ENCODE data around the gene NLE1.

DNA sequence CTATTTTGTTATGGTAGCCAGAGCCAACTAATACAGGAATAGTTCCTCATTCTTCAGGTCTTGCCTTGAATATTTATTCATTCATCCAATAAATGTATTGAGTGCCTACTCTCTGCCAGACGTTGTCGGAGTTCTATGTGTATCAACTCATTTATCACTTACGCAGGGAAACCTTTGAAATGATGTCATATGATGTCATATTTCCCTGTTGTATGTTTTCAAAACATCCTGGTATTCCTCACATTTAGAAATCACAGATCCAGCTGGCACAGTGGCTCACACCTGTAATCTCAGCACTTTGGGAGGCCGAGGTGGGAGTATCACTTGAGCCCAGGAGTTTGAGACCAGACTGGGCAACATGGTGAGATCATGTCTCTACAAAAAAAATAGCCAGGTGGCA is 2.7 kb upstream of the NLE1 start:
- TF ChIP-seq, protein P1, sequence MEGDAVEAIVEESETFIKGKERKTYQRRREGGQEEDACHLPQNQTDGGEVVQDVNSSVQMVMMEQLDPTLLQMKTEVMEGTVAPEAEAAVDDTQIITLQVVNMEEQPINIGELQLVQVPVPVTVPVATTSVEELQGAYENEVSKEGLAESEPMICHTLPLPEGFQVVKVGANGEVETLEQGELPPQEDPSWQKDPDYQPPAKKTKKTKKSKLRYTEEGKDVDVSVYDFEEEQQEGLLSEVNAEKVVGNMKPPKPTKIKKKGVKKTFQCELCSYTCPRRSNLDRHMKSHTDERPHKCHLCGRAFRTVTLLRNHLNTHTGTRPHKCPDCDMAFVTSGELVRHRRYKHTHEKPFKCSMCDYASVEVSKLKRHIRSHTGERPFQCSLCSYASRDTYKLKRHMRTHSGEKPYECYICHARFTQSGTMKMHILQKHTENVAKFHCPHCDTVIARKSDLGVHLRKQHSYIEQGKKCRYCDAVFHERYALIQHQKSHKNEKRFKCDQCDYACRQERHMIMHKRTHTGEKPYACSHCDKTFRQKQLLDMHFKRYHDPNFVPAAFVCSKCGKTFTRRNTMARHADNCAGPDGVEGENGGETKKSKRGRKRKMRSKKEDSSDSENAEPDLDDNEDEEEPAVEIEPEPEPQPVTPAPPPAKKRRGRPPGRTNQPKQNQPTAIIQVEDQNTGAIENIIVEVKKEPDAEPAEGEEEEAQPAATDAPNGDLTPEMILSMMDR (IDR thresholded peaks at IDR 0.05 in 4 of 5, conservative IDR thresholded peaks at IDR 0.05 in 1 of 5) = no peak
- no peak for TF ChIP-seq POLR2A (IDR thresholded peaks at IDR 0.05)
